ENCODE results near the gene SORCS2.

- TF ChIP-seq CTCF (CRISPR knock-in tag; IDR thresholded peaks at IDR 0.05) (no peak), POLR2A (IDR thresholded peaks at IDR 0.05; ENCODE audit: insufficient read depth in 1 of 2, low read depth in 2 of 2, low read length in 2 of 2) (no peak), ZSCAN21 (CRISPR knock-in tag; IDR thresholded peaks at IDR 0.05; ENCODE audit: borderline replicate concordance) (no peak), POLR2AphosphoS2 (IDR thresholded peaks at IDR 0.05; ENCODE audit: low read depth, low read length) (no peak), SIN3A (IDR thresholded peaks at IDR 0.05; ENCODE audit: borderline replicate concordance, low read depth, low read length) (no peak), POLR2AphosphoS5 (IDR thresholded peaks at IDR 0.05; ENCODE audit: low read depth, low read length) (no peak), ZBTB26 (CRISPR knock-in tag; IDR thresholded peaks at IDR 0.05; ENCODE audit: borderline replicate concordance) (no peak)
These were observed 4.4 kb downstream of the SORCS2 start for GRCh38 chr4:7196736-7197135.
